ENCODE results near the gene SHISA3.

The SHISA3 gene

DNA sequence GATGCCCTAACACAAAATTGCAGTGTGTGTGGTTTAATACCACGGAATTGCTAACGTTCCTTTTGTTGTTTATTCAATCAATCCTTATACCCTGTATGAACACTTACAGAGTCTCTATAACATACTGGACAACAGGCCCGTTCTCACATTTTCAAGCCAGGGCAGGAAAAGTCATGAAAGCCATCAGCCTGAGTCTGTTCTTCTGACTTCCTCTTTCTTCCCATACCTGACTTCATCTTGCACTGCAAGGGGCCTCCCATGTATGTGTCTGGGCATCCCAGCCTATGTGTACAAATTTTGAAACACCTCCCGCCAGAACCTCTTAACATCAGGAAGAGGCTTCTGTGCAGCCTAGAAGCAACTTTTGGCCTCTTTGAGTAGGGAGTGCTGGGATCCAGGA, 4.9 kb upstream of the SHISA3 start:
- no peak overlapping the region for H3K18ac ChIP-seq (ENCODE audit: low read length)
- peaks cover 11% of the 10 kb centered on the region for H3K27me3 ChIP-seq (ENCODE audit: insufficient read depth, low read length, poor library complexity)
- H3K9ac ChIP-seq (ENCODE audit: low read length): no peak overlapping the region
- no peak overlapping the region for H2BK5ac ChIP-seq (ENCODE audit: low read length)
- no peak overlapping the region for H3K27ac ChIP-seq (ENCODE audit: low read depth, low read length)
- H2AK5ac ChIP-seq (ENCODE audit: low read length): no peak overlapping the region
- no peak overlapping the region for H3K4ac ChIP-seq (ENCODE audit: low read depth, low read length)
- H2BK15ac ChIP-seq (replicated peaks; ENCODE audit: low read depth): no peak overlapping the region
- peaks cover 3% of the 10 kb centered on the region for H3K4me1 ChIP-seq (ENCODE audit: control insufficient read depth, low read depth, low read length)
- H2BK120ac ChIP-seq (ENCODE audit: low read depth, low read length): no peak overlapping the region
- no peaks in the 10 kb centered on the region for H3K79me1 ChIP-seq (ENCODE audit: low read length)
- DNase-seq: no peak
- no CpG with 5 or more reads among the region's 4 CpGs for WGBS (ENCODE audit: extremely low coverage, insufficient coverage, low lambda C conversion rate)
- no peak overlapping the region for H3K56ac ChIP-seq (ENCODE audit: low read length)
- no peak overlapping the region for H3K4me3 ChIP-seq (ENCODE audit: low read length)
- H3K36me3 ChIP-seq (ENCODE audit: control insufficient read depth, insufficient read depth, low read length): no peaks in the 10 kb centered on the region
- no peak overlapping the region for H3K4me2 ChIP-seq (ENCODE audit: low read length)
- no peaks in the 10 kb centered on the region for H3K79me2 ChIP-seq (ENCODE audit: control insufficient read depth, insufficient read depth, low read length)
- no peak overlapping the region for H4K5ac ChIP-seq (ENCODE audit: low read length)
- H4K8ac ChIP-seq (ENCODE audit: low read depth, low read length): no peak overlapping the region
- H3K23ac ChIP-seq (ENCODE audit: low read length): no peak overlapping the region

DNA sequence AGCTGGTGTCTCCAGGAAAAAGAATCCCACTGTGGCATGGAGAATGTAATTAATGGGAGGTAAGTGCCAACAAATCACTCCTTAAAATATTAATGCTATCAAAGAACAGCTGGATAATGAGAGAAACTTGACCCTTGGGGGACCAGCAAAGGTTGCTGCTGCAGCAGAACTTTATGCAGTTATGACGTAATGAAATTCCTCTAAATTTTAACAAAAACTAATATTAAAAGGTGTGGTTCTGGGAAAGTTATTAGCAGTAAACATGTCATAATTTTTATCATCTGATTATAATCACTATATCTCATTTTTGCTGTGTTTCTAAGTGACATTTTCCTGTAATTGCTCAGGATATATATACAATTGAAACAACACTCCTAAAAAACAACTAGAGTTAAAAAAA, 1.7 kb upstream of the SHISA3 start:
- no peak overlapping the region for H2BK15ac ChIP-seq (replicated peaks; ENCODE audit: low read depth)
- no peak for DNase-seq
- H3K79me2 ChIP-seq (ENCODE audit: control insufficient read depth, insufficient read depth, low read length): no peaks in the 10 kb centered on the region
- H3K4ac ChIP-seq (ENCODE audit: low read depth, low read length): no peak overlapping the region
- H2BK120ac ChIP-seq (ENCODE audit: low read depth, low read length): no peak overlapping the region
- no peak overlapping the region for H3K56ac ChIP-seq (ENCODE audit: low read length)
- H3K23ac ChIP-seq (ENCODE audit: low read length): no peak overlapping the region
- H4K8ac ChIP-seq (ENCODE audit: low read depth, low read length): no peak overlapping the region
- no peak overlapping the region for H3K9ac ChIP-seq (ENCODE audit: low read length)
- H3K18ac ChIP-seq (ENCODE audit: low read length): no peak overlapping the region
- no peak overlapping the region for H2BK5ac ChIP-seq (ENCODE audit: low read length)
- no peak overlapping the region for H3K27ac ChIP-seq (ENCODE audit: low read depth, low read length)
- no CpG with 5 or more reads among the region's 1 CpG for WGBS (ENCODE audit: extremely low coverage, insufficient coverage, low lambda C conversion rate)
- no peaks in the 10 kb centered on the region for H3K79me1 ChIP-seq (ENCODE audit: low read length)
- H3K27me3 ChIP-seq (ENCODE audit: insufficient read depth, low read length, poor library complexity): peaks cover 15% of the 10 kb centered on the region
- H3K36me3 ChIP-seq (ENCODE audit: control insufficient read depth, insufficient read depth, low read length): no peaks in the 10 kb centered on the region
- peaks cover 8% of the 10 kb centered on the region for H3K4me1 ChIP-seq (ENCODE audit: control insufficient read depth, low read depth, low read length)
- H3K4me3 ChIP-seq (ENCODE audit: low read length): no peak overlapping the region
- H3K4me2 ChIP-seq (ENCODE audit: low read length): no peak overlapping the region
- no peak overlapping the region for H2AK5ac ChIP-seq (ENCODE audit: low read length)
- no peak overlapping the region for H4K5ac ChIP-seq (ENCODE audit: low read length)

DNA sequence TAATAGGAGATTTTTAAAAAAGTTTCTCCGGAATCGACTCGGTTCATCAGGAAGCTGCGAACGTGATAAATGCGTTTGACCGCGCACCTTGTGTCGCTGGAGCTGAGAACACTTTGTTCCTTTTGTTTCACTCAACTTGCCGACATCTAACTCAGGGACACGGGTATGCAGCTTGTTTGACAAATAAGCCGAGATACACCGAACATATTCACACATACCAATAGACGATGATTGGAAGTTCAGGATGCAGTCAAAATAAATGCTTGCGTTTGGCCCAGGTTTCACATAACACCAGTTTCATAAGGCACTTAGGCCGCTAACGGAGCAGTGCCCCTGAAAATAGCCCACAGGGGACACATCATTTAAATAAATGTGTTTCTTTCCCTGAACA, 932 bp upstream of the SHISA3 start:
- no peak overlapping the region for H2AK5ac ChIP-seq (ENCODE audit: low read length)
- H3K4me3 ChIP-seq (ENCODE audit: low read length): no peak overlapping the region
- no peak overlapping the region for H2BK15ac ChIP-seq (replicated peaks; ENCODE audit: low read depth)
- DNase-seq: peak; percentile 27
- peaks cover 17% of the 10 kb centered on the region for H3K27me3 ChIP-seq (ENCODE audit: insufficient read depth, low read length, poor library complexity)
- no peaks in the 10 kb centered on the region for H3K36me3 ChIP-seq (ENCODE audit: control insufficient read depth, insufficient read depth, low read length)
- no peak overlapping the region for H4K8ac ChIP-seq (ENCODE audit: low read depth, low read length)
- no peak overlapping the region for H3K4ac ChIP-seq (ENCODE audit: low read depth, low read length)
- no CpG with 5 or more reads among the region's 17 CpGs for WGBS (ENCODE audit: extremely low coverage, insufficient coverage, low lambda C conversion rate)
- H3K4me2 ChIP-seq (ENCODE audit: low read length): peak overlapping the region; percentile 99
- no peak overlapping the region for H3K27ac ChIP-seq (ENCODE audit: low read depth, low read length)
- H3K18ac ChIP-seq (ENCODE audit: low read length): no peak overlapping the region
- no peaks in the 10 kb centered on the region for H3K79me2 ChIP-seq (ENCODE audit: control insufficient read depth, insufficient read depth, low read length)
- H3K79me1 ChIP-seq (ENCODE audit: low read length): no peaks in the 10 kb centered on the region
- peaks cover 8% of the 10 kb centered on the region for H3K4me1 ChIP-seq (ENCODE audit: control insufficient read depth, low read depth, low read length)
- peak overlapping the region; percentile 76 for H3K56ac ChIP-seq (ENCODE audit: low read length)
- no peak overlapping the region for H2BK120ac ChIP-seq (ENCODE audit: low read depth, low read length)
- H2BK5ac ChIP-seq (ENCODE audit: low read length): no peak overlapping the region
- H3K23ac ChIP-seq (ENCODE audit: low read length): no peak overlapping the region
- peak overlapping the region; percentile 45 for H3K9ac ChIP-seq (ENCODE audit: low read length)
- no peak overlapping the region for H4K5ac ChIP-seq (ENCODE audit: low read length)

DNA sequence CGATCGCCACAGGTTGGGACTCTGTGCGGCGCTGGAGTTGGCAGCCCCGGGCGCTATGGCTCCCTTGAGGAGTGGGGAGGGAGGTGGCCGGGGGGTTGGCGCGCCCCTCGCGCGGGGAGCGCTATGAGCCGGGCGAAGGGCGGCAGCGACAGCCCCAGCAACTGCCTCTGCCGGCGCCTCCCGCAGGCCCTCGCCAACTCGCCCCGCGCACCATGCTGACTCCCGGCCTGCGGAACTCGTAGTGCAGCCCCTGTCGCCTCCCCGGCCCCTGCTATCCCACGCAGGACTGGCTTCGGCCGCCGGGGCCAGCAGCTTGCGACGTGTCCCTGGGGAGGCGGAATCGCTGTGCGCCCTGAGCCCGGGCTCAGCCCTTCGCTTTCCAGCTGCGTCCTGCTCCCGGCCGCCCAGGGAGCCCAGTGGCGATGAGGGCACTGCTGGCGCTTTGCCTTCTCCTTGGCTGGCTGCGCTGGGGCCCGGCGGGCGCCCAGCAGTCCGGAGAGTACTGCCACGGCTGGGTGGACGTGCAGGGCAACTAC, 415 bp downstream of the SHISA3 start:
- H3K4me2 ChIP-seq (ENCODE audit: low read length): peak overlapping the region; percentile 99
- peak overlapping the region; percentile 23 for H3K4me3 ChIP-seq (ENCODE audit: low read length)
- no peak for DNase-seq
- H3K36me3 ChIP-seq (ENCODE audit: control insufficient read depth, insufficient read depth, low read length): no peaks in the 10 kb centered on the region
- no peak overlapping the region for H2AK5ac ChIP-seq (ENCODE audit: low read length)
- H4K5ac ChIP-seq (ENCODE audit: low read length): no peak overlapping the region
- H3K4me1 ChIP-seq (ENCODE audit: control insufficient read depth, low read depth, low read length): peaks cover 8% of the 10 kb centered on the region
- peak overlapping the region; percentile 92 for H3K56ac ChIP-seq (ENCODE audit: low read length)
- H2BK120ac ChIP-seq (ENCODE audit: low read depth, low read length): no peak overlapping the region
- H3K79me2 ChIP-seq (ENCODE audit: control insufficient read depth, insufficient read depth, low read length): no peaks in the 10 kb centered on the region
- H3K27ac ChIP-seq (ENCODE audit: low read depth, low read length): no peak overlapping the region
- H3K4ac ChIP-seq (ENCODE audit: low read depth, low read length): no peak overlapping the region
- H3K27me3 ChIP-seq (ENCODE audit: insufficient read depth, low read length, poor library complexity): peaks cover 17% of the 10 kb centered on the region
- peak overlapping the region; percentile 48 for H3K23ac ChIP-seq (ENCODE audit: low read length)
- no peaks in the 10 kb centered on the region for H3K79me1 ChIP-seq (ENCODE audit: low read length)
- H2BK15ac ChIP-seq (replicated peaks; ENCODE audit: low read depth): no peak overlapping the region
- H2BK5ac ChIP-seq (ENCODE audit: low read length): no peak overlapping the region
- no peak overlapping the region for H3K18ac ChIP-seq (ENCODE audit: low read length)
- no peak overlapping the region for H4K8ac ChIP-seq (ENCODE audit: low read depth, low read length)
- no CpG with 5 or more reads among the region's 52 CpGs for WGBS (ENCODE audit: extremely low coverage, insufficient coverage, low lambda C conversion rate)
- peak overlapping the region; percentile 71 for H3K9ac ChIP-seq (ENCODE audit: low read length)

DNA sequence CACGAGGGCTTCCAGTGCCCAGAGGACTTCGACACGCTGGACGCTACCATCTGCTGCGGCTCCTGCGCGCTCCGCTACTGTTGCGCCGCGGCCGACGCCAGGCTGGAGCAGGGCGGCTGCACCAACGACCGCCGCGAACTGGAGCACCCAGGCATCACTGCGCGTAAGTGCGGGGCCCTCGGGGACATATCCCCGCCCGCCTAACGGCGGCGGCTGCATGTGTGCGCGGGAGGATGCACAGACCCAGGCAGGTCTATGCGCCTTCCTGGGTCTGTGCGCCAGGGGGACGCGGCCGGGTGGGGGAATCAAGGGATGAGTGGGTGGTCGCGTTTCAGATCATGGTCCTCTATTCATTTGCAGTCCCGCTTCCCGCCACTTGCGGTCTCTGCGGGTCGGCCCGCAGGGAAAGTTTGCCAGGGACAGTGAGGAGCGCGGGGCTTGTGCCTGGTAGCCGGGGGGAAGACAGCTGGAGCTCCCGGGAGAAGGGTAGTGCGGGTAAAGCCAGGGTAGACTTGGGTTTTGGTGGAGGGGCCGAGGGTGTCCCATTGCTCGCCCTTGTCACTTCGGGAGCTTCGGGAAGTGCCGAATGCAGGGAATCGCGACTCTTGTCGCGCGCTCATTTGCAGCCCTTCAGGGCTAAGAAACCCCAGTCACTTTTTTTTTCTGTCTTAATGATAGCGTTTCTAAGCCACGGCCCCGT, 1.0 kb downstream of the SHISA3 start:
- peak overlapping the region; percentile 34 for H3K18ac ChIP-seq (ENCODE audit: low read length)
- H2AK5ac ChIP-seq (ENCODE audit: low read length): no peak overlapping the region
- H3K4me3 ChIP-seq (ENCODE audit: low read length): peak overlapping the region; percentile 23
- DNase-seq: peak; percentile 71
- no peak overlapping the region for H4K5ac ChIP-seq (ENCODE audit: low read length)
- H3K4me1 ChIP-seq (ENCODE audit: control insufficient read depth, low read depth, low read length): peaks cover 8% of the 10 kb centered on the region
- peak overlapping the region; percentile 14 for H3K27ac ChIP-seq (ENCODE audit: low read depth, low read length)
- H2BK120ac ChIP-seq (ENCODE audit: low read depth, low read length): no peak overlapping the region
- H2BK15ac ChIP-seq (replicated peaks; ENCODE audit: low read depth): no peak overlapping the region
- H3K27me3 ChIP-seq (ENCODE audit: insufficient read depth, low read length, poor library complexity): peaks cover 17% of the 10 kb centered on the region
- no peaks in the 10 kb centered on the region for H3K79me2 ChIP-seq (ENCODE audit: control insufficient read depth, insufficient read depth, low read length)
- peak overlapping the region; percentile 71 for H3K9ac ChIP-seq (ENCODE audit: low read length)
- H3K4me2 ChIP-seq (ENCODE audit: low read length): peak overlapping the region; percentile 99
- no peak overlapping the region for H4K8ac ChIP-seq (ENCODE audit: low read depth, low read length)
- H3K36me3 ChIP-seq (ENCODE audit: control insufficient read depth, insufficient read depth, low read length): no peaks in the 10 kb centered on the region
- H2BK5ac ChIP-seq (ENCODE audit: low read length): no peak overlapping the region
- H3K79me1 ChIP-seq (ENCODE audit: low read length): no peaks in the 10 kb centered on the region
- peak overlapping the region; percentile 92 for H3K56ac ChIP-seq (ENCODE audit: low read length)
- no peak overlapping the region for H3K4ac ChIP-seq (ENCODE audit: low read depth, low read length)
- peak overlapping the region; percentile 48 for H3K23ac ChIP-seq (ENCODE audit: low read length)
- WGBS (ENCODE audit: extremely low coverage, insufficient coverage, low lambda C conversion rate): no CpG with 5 or more reads among the region's 60 CpGs
